ENCODE measurements around the gene XBP1. TPM values are rescaled to one million over a fixed set of nuclear protein-coding genes. Genes with fewer than 3 reads are reported as not detected.

XBP1 gene
- total and polyA plus RNA-seq, 2 experiments from 2014 or later: 96.8 to 179 TPM

DNA sequence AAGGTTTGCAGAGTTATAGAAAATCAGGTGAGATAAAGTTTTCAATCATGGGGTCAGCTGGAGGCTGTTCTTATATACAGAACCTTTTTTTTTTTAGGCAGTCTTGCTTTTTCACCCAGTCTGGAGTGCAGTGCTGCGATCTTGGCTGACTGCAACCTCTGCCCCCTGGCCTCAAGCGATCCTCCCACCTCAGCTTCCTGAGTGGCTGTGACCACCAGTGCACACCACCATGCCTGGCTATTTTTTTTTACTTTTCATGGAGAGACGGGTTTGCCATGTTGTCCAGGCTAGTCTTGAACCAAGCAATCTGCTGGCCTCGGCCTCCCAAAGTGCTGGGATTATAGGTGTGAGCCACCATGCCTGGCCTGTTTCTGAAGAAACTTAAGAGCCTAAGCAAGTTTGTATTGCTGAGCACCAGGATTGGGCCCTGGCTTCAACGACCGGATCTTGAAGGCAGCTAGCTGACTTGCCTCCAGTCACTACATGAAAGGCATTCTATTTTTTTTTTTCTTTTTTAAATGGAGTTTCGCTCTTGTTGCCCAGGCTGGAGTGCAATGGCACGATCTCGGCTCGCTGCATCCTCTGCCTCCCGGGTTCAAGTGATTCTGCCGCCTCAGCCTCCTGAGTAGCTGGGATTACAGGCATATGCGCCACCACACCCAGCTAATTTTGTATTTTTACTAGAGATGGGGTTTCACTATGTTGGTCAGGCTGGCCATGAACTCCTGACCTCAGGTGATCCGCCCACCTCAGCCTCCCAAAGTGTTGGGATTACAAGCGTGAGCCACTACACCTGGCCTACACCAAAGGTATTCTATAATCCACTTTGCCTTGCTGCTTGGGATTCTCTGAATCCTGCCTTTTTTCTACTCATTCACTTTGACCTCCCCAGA, 7.6 kb downstream of the XBP1 start:
- no peaks in the 10 kb centered on the region for H3K4me1 ChIP-seq (ENCODE audit: low read depth)
- peaks cover 34% of the 10 kb centered on the region for H3K36me3 ChIP-seq
- peak overlapping the region; percentile 76 for H3K27ac ChIP-seq
- TF ChIP-seq, protein P1, sequence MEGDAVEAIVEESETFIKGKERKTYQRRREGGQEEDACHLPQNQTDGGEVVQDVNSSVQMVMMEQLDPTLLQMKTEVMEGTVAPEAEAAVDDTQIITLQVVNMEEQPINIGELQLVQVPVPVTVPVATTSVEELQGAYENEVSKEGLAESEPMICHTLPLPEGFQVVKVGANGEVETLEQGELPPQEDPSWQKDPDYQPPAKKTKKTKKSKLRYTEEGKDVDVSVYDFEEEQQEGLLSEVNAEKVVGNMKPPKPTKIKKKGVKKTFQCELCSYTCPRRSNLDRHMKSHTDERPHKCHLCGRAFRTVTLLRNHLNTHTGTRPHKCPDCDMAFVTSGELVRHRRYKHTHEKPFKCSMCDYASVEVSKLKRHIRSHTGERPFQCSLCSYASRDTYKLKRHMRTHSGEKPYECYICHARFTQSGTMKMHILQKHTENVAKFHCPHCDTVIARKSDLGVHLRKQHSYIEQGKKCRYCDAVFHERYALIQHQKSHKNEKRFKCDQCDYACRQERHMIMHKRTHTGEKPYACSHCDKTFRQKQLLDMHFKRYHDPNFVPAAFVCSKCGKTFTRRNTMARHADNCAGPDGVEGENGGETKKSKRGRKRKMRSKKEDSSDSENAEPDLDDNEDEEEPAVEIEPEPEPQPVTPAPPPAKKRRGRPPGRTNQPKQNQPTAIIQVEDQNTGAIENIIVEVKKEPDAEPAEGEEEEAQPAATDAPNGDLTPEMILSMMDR (IDR thresholded peaks at IDR 0.05; ENCODE audit: low read depth, low read length): no peak
- no peaks in the 10 kb centered on the region for H3K27me3 ChIP-seq
- DNase-seq (ENCODE audit: low read depth in 1 of 2, low spot score in 1 of 2): no peak
- H3K4me3 ChIP-seq: no peak overlapping the region
- H3K9me3 ChIP-seq (ENCODE audit: low read depth): no peaks in the 10 kb centered on the region

- peak overlapping the region; percentile 76 for H3K27ac ChIP-seq
- TF ChIP-seq, protein P1 (IDR thresholded peaks at IDR 0.05; ENCODE audit: low read depth, low read length): no peak
- no peaks in the 10 kb centered on the region for H3K4me1 ChIP-seq (ENCODE audit: low read depth)
- H3K27me3 ChIP-seq: no peaks in the 10 kb centered on the region
- no peak for DNase-seq (ENCODE audit: low read depth in 1 of 2, low spot score in 1 of 2)
- no peaks in the 10 kb centered on the region for H3K9me3 ChIP-seq (ENCODE audit: low read depth)
- no peak overlapping the region for H3K4me3 ChIP-seq
- H3K36me3 ChIP-seq: peaks cover 28% of the 10 kb centered on the region
Observed at GRCh38 chr22:28791841-28792490, 8.4 kb downstream of the XBP1 start.

GRCh38 chr22:28791124-28791523, 9.2 kb downstream of the XBP1 start:
- Histone ChIP-seq H3K27ac (peak overlapping the region; percentile 6), H3K4me3 (no peak overlapping the region), H3K4me1 (ENCODE audit: low read depth) (no peaks in the 10 kb centered on the region), H3K9me3 (ENCODE audit: low read depth) (no peaks in the 10 kb centered on the region), H3K36me3 (peaks cover 27% of the 10 kb centered on the region), H3K27me3 (no peaks in the 10 kb centered on the region)
- no peak for DNase-seq (ENCODE audit: low read depth in 1 of 2, low spot score in 1 of 2)
- TF ChIP-seq, protein P1 (IDR thresholded peaks at IDR 0.05; ENCODE audit: low read depth, low read length): no peak

GRCh38 chr22:28788601-28789000, 11.8 kb downstream of the XBP1 start:
- DNase-seq (ENCODE audit: low read depth in 1 of 2, low spot score in 1 of 2): no peak
- Histone ChIP-seq H3K4me3 (no peak overlapping the region), H3K27me3 (no peaks in the 10 kb centered on the region), H3K9me3 (ENCODE audit: low read depth) (no peaks in the 10 kb centered on the region), H3K36me3 (peaks cover 31% of the 10 kb centered on the region), H3K4me1 (ENCODE audit: low read depth) (no peaks in the 10 kb centered on the region), H3K27ac (no peak overlapping the region)
- TF ChIP-seq, protein P1 (IDR thresholded peaks at IDR 0.05; ENCODE audit: low read depth, low read length): no peak

DNA sequence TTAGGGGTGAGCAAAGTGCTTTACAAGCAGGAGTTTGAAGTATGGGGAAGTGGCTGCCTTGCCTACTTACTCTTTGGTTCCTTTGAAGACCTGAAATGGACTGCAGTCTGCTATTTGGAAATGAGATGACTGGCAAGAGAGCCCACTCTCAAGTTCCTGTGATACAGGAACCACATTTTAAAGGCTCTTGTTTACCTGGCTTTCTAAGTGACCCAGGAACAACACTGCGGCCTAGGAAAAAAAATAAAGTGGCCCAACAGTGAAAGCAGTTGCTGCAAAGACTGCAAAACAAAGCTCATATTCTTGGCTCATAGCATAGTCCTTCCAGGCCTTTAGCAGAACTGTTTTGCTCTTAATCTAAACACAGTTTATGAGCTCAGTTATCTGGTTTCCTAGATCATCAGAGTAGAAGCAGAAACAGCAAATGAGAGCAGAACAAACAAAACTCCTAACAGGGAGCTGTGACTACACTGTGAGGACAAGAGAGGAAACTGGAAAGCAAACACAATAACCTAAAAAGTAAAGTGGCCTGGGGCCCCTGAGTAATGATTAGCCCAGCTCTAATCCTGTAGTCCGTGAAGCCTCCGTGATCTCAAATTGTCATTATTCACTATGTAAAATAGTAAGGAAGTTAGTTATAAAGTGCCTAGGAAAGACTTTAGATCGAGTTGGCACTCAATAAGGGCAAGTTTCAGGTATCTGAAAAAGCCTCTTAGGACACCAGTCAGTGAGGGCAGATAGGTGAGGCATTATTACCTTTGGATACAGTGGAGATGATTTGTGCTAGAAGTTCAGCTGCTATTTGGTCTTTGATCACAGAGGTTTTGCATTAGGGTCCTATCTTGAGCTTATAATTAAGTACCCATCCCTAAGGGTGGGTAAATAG, 16.3 kb downstream of the XBP1 start:
- Histone ChIP-seq H3K4me1 (ENCODE audit: low read depth) (peaks cover 8% of the 10 kb centered on the region), H3K9me3 (ENCODE audit: low read depth) (no peaks in the 10 kb centered on the region), H3K27ac (peak overlapping the region; percentile 78), H3K36me3 (peaks cover 42% of the 10 kb centered on the region), H3K4me3 (no peak overlapping the region), H3K27me3 (no peaks in the 10 kb centered on the region)
- TF ChIP-seq, protein P1 (IDR thresholded peaks at IDR 0.05; ENCODE audit: low read depth, low read length): no peak
- DNase-seq (ENCODE audit: low read depth in 1 of 2, low spot score in 1 of 2): peak in 1 of 2 donors; percentile 39

Measured in cardiac muscle cell (in vitro differentiated cells and primary cell).